ENCODE data around the gene TSPAN5. TPM values are rescaled to one million over a fixed set of nuclear protein-coding genes. Genes with fewer than 3 reads are reported as not detected.

TSPAN5 gene
- total RNA-seq, 4 donors from 2014 or later, result 14.5 to 33.4 (median 17.0) TPM

- Histone ChIP-seq H3K27ac (peak overlapping the region; percentile 70), H3K9me3 (no peaks in the 10 kb centered on the region)
Observed at GRCh38 chr4:98663226-98664006, 5.0 kb upstream of the TSPAN5 start.

GRCh38 chr4:98662626-98663225 is 4.3 kb upstream of the TSPAN5 start:
- 57% methylated on average over 7 of the region's 7 CpGs for WGBS
- no peaks in the 10 kb centered on the region for H3K9me3 ChIP-seq
- H3K4me3 ChIP-seq, result no peak overlapping the region
- H3K27me3 ChIP-seq, result no peaks in the 10 kb centered on the region
- H3K27ac ChIP-seq, result peak overlapping the region; percentile 70
- H3K36me3 ChIP-seq, result no peaks in the 10 kb centered on the region
- H3K4me1 ChIP-seq, result peaks cover 36% of the 10 kb centered on the region
- no peak for TF ChIP-seq CTCF (IDR thresholded peaks at IDR 0.05)
- TF ChIP-seq POLR2A (IDR thresholded peaks at IDR 0.05), result no peak
- TF ChIP-seq POLR2AphosphoS5 (IDR thresholded peaks at IDR 0.05), result no peak
- no peak for TF ChIP-seq EP300 (IDR thresholded peaks at IDR 0.05)
- no peak for DNase-seq (ENCODE audit: low spot score in 2 of 2)

More at GRCh38 chr4:98663226-98664006, 5.0 kb upstream of the TSPAN5 start:
- H3K27me3 ChIP-seq, result no peaks in the 10 kb centered on the region
- H3K4me3 ChIP-seq, result no peak overlapping the region
- H3K36me3 ChIP-seq, result no peaks in the 10 kb centered on the region
- TF ChIP-seq CTCF (IDR thresholded peaks at IDR 0.05), result no peak
- no peak for TF ChIP-seq POLR2AphosphoS5 (IDR thresholded peaks at IDR 0.05)
- no peak for TF ChIP-seq POLR2A (IDR thresholded peaks at IDR 0.05)
- TF ChIP-seq EP300 (IDR thresholded peaks at IDR 0.05), result no peak
- H3K4me1 ChIP-seq, result peaks cover 32% of the 10 kb centered on the region
- no peak for DNase-seq (ENCODE audit: low spot score in 2 of 2)
- 72% methylated on average over 10 of the region's 10 CpGs for WGBS

- H3K27ac ChIP-seq, result peak overlapping the region; percentile 16
- H3K27me3 ChIP-seq, result no peaks in the 10 kb centered on the region
- no peaks in the 10 kb centered on the region for H3K9me3 ChIP-seq
- 63% methylated on average over 4 of the region's 4 CpGs for WGBS
- TF ChIP-seq POLR2AphosphoS5 (IDR thresholded peaks at IDR 0.05) (no peak), EP300 (IDR thresholded peaks at IDR 0.05) (no peak), CTCF (IDR thresholded peaks at IDR 0.05) (no peak), POLR2A (IDR thresholded peaks at IDR 0.05) (no peak)
- H3K4me3 ChIP-seq, result no peak overlapping the region
- no peak for DNase-seq (ENCODE audit: low spot score in 2 of 2)
- no peaks in the 10 kb centered on the region for H3K36me3 ChIP-seq
- peaks cover 43% of the 10 kb centered on the region for H3K4me1 ChIP-seq
Observed at GRCh38 chr4:98662055-98662453, 3.6 kb upstream of the TSPAN5 start.

GRCh38 chr4:98661371-98662054 is 3.1 kb upstream of the TSPAN5 start:
- Histone ChIP-seq H3K4me3 (no peak overlapping the region), H3K4me1 (peaks cover 48% of the 10 kb centered on the region), H3K27me3 (no peaks in the 10 kb centered on the region), H3K9me3 (no peaks in the 10 kb centered on the region), H3K36me3 (no peaks in the 10 kb centered on the region), H3K27ac (peak overlapping the region; percentile 78)
- whole genome bisulfite sequencing, result 42% methylated on average over 3 of the region's 3 CpGs
- no peak for TF ChIP-seq CTCF (IDR thresholded peaks at IDR 0.05)
- no peak for TF ChIP-seq EP300 (IDR thresholded peaks at IDR 0.05)
- TF ChIP-seq POLR2A (IDR thresholded peaks at IDR 0.05), result no peak
- TF ChIP-seq POLR2AphosphoS5 (IDR thresholded peaks at IDR 0.05), result no peak
- DNase-seq (ENCODE audit: low spot score in 2 of 2), result no peak

All from suprapubic skin (tissue), 4 donors.